GM12801 (cell line): ENCODE results near the gene ST6GALNAC4.

Experiments used
- TF ChIP-seq, protein P1 (sequence below): IDR thresholded peaks from one replicate; pipeline ENCODE4 v1.5.1; 2011; ENCODE audit warnings: control low read depth; ENCODE audit not compliant: insufficient read length; ENCODE audit errors: extremely low read depth

The ST6GALNAC4 gene

DNA sequence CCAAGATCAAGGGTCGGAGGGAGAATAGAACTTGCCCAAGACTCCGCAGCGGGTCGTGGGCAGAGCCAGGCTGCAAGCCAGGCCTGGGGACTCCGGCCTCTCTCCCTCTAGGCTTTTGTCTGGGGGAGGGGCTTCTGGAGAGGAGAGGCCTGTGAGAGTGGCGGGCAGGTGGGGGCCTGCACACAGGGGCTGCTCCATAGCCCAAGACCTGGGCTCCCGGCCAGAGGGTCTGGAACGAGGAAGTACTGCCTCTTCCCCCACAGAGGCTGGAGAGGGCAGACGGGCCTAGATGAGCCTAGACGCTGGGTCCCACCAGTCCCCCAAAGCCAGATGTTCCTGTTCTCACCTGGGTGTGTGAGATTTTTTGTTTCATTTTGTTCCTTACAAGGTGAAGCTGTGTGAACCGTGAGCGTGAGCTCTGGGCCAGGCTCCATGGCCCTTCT, 12.3 kb downstream of the ST6GALNAC4 start:
- TF ChIP-seq, protein P1, sequence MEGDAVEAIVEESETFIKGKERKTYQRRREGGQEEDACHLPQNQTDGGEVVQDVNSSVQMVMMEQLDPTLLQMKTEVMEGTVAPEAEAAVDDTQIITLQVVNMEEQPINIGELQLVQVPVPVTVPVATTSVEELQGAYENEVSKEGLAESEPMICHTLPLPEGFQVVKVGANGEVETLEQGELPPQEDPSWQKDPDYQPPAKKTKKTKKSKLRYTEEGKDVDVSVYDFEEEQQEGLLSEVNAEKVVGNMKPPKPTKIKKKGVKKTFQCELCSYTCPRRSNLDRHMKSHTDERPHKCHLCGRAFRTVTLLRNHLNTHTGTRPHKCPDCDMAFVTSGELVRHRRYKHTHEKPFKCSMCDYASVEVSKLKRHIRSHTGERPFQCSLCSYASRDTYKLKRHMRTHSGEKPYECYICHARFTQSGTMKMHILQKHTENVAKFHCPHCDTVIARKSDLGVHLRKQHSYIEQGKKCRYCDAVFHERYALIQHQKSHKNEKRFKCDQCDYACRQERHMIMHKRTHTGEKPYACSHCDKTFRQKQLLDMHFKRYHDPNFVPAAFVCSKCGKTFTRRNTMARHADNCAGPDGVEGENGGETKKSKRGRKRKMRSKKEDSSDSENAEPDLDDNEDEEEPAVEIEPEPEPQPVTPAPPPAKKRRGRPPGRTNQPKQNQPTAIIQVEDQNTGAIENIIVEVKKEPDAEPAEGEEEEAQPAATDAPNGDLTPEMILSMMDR: no peak

DNA sequence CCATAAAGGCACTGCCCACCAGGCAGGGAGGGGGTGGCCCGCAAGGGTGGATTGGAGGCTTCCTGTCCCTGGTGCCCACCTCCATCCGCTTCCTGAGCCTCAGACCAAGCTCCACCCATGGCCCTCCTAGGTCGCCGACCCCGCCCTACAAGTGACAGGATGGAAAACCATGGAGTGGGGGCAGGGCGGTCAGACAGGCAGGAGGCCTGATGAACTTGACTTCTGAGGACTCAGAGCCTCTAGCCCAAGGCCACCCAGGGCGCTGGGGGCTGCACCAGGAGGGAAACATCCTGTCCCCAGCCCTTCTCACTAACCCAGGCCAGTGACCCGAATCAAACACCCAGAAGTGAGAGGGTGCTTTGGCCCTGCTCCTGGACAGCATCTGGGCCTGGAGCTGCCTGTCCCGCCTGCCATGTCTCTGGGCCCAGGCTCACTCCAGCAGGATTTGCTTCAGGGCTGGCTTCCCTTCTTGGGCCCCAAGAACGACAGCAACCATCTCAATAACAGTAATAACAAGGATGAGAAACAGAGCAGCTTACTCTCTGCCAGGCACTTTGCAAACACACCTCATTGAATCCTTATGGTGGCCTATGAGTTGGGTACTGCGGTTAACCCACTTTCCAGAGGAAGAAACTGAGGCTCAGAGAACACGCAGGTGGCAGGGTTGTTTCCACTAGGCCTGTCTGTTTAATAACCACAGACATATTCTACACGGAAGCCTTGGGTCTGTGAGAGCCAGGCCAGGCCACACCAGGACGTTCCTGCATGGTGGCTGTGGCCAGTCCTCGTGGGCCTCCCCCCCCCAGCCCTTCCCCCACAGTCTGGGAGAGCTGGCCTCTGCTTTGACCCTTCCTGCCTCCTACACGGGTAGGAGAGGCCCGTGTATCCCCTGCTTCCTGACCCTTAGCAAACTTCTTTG, 13.0 kb downstream of the ST6GALNAC4 start:
- TF ChIP-seq, protein P1: no peak

DNA sequence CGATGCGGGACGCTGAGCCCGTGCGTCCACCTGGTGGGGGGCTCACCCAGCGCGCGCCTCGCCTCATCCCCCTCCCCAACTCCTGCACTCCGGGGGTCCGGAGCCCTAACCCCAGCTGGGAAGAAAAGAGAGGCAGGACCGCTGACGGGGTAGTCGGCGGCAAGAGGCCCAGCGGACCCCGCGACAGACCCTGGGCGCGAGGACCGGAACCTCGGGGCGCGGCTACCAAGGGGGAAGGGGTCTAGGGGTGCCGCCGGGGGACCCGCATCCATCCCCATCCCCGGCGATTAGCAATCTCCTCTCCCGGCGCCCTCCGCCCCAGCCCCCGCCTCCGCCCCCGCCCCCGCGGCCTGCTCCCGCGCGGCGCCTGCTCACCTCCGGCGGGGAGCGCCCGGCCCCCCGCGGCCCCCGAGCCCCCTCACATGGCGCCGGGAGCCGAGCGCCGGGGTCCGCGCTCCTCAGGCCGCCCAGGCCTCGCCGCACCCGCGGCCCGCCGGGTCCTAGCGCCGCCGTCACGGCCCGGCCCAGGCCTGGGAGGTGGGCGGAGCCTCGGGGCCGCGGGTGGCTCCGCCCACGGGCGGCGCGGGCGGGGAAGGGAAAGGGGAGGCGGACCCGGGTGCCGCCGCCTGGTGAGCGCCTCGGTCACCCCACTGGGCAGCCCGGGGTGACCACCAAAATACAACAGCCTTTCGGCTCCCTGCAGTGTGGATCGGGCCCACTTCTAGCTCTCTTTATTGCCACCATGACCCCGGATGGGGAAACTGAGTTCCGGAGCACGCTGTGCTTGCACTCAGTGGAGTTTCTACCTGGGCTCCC, 17.5 kb downstream of the ST6GALNAC4 start, which contains the start of gene ST6GALNAC6:
Gene ST6GALNAC6, minus strand, starts transcription at position 476 of the 816 bp plus-strand sequence. CDS start 1,622 bp downstream, outside the sequence.
- TF ChIP-seq, protein P1: no peak

DNA sequence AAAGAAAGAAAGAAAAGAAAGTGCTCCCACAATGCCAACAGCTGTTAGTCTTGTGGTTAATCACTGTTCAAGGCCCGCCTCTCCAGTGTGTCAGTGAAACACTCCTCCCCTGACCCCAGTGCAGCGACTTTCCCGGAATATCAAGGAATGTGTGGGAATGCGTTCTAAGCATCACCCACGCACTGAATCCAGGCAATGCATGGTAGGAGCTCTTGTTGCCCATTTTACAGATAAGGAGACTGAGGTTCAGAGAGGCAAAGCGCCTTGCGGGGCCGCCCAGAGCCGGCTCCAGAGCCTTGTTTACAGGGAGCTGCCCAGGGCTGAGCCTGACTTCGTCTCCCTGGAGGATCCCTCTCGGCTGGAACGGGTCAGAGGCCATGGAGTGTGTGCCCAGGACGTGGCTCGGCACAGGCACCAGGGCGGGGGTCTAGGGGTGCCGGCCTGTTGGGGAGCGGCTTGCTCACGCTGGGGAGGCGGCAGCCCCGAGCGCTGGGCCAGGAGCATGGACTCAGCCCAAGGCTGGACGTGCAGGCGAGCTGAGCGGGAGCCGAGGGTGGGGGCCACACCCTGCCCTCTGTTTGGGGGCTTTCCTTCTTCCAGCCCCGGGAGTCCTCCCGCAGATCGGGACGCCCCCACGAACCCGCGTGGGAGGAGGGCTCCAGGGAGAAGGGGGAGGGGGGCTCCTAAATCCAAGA, 18.3 kb downstream of the ST6GALNAC4 start:
- TF ChIP-seq, protein P1: no peak

DNA sequence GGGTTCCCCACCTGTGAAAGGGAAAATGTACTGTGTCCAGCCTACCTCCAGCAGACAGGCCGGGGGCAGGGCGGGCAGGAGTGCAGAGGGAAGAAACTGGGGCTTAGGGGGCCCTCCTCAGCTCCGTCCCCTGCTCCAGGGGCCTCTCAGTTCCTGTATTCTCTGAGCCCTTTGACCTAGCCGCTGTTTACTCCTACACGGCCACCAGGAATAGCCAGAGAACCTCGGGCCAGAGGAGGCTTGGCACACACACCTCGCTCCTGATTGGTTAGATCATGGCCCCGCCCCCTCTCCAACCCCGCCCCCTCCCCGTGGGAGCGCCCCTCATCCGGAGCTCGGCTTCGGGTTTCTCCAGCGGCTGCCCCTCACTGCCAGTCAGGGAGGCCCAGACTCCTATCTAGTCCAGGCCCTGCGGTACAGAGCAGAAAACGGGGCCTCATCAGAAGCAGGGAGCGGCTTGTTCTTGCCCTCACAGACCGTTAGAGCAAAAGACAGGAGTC, 19.6 kb downstream of the ST6GALNAC4 start:
- TF ChIP-seq, protein P1: no peak

DNA sequence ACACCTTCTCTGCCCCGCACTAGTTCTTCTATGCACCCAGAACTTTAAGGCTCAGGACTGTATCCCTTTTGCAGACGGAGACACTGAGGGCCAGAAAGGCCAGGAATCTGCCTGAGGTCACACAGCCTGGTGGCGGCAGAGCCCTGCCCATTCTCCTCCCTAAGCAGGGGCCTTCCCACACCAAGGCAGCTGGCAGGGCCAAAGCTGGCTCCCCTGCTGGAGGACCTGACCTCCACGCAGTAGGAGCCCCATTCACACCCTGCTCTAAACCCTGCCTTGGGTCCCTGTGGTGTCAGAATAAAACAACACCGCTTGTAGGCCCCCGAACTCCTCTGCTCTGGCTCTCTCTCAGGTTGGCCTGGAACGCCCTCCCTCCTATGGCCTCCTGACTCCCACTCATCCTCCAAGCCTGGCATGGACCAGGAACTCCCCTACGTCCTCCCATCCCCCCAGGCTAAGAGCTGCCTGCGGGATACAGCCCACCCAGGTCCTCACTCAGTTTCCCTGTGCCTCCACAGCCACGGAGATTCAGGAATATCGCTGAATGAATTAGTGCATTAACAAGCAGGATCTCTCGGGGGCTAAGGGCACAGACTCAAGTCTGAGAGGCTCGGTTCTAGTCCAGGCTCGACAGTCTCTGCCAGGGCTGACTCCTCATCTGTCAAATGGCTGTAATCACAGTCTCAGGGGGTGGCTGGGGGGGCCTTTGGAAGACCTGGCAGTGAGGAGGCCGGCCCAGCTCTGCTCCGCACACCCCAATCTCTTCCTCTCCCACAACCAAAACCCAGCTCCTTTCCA, 20.2 kb downstream of the ST6GALNAC4 start:
- TF ChIP-seq, protein P1: no peak
